GM19099 (cell line): ENCODE measurements around the gene CTRB1.

ENCODE experiments used
- POLR2A ChIP-seq: IDR thresholded peaks from 3 replicates; pipeline ENCODE4 v1.6.1; 2011; ENCODE audit warnings: low read depth; ENCODE audit not compliant: insufficient read length; ENCODE audit errors: extremely low read depth

Gene CTRB1

GRCh38 chr16:75236232-75236631 lies 17.4 kb downstream of the CTRB1 start:
- TF ChIP-seq POLR2A: no peak

- TF ChIP-seq POLR2A: no peak
Measured at GRCh38 chr16:75236736-75237397, 18.1 kb downstream of the CTRB1 start.

- no peak for TF ChIP-seq POLR2A
Measured at GRCh38 chr16:75237398-75238131, 18.8 kb downstream of the CTRB1 start.

- no peak for TF ChIP-seq POLR2A
Measured at GRCh38 chr16:75238132-75238852, 19.5 kb downstream of the CTRB1 start.

GRCh38 chr16:75238853-75239541 lies 20.2 kb downstream of the CTRB1 start:
- no peak for TF ChIP-seq POLR2A

- no peak for TF ChIP-seq POLR2A
Measured at GRCh38 chr16:75239542-75240122, 20.8 kb downstream of the CTRB1 start.

- no peak for TF ChIP-seq POLR2A
Measured at GRCh38 chr16:75241412-75241811, 22.6 kb downstream of the CTRB1 start.

- TF ChIP-seq POLR2A: no peak
Measured at GRCh38 chr16:75241955-75242354, 23.2 kb downstream of the CTRB1 start.

- no peak for TF ChIP-seq POLR2A
Measured at GRCh38 chr16:75243667-75244224, 25.0 kb downstream of the CTRB1 start.

- no peak for TF ChIP-seq POLR2A
Measured at GRCh38 chr16:75244225-75244809, 25.5 kb downstream of the CTRB1 start.

- no peak for TF ChIP-seq POLR2A
Measured at GRCh38 chr16:75244844-75245758, 26.3 kb downstream of the CTRB1 start.

GRCh38 chr16:75246504-75247205 lies 27.9 kb downstream of the CTRB1 start:
- TF ChIP-seq POLR2A: no peak

GRCh38 chr16:75247249-75247648 lies 28.5 kb downstream of the CTRB1 start:
- no peak for TF ChIP-seq POLR2A
